ENCODE results near the gene DOCK4.

Gene DOCK4

GRCh38 chr7:111883241-111883640, 323.0 kb downstream of the DOCK4 start:
- DNase-seq = no peak

GRCh38 chr7:111878785-111879184, 327.4 kb downstream of the DOCK4 start:
- DNase-seq = no peak

GRCh38 chr7:111877931-111878330, 328.3 kb downstream of the DOCK4 start:
- DNase-seq = no peak

GRCh38 chr7:111873963-111874690, 332.1 kb downstream of the DOCK4 start:
- DNase-seq = no peak

GRCh38 chr7:111873326-111873646, 332.9 kb downstream of the DOCK4 start:
- no peak for DNase-seq

GRCh38 chr7:111872450-111873325, 333.5 kb downstream of the DOCK4 start:
- DNase-seq = no peak

GRCh38 chr7:111871283-111871682, 334.9 kb downstream of the DOCK4 start:
- DNase-seq = no peak

GRCh38 chr7:111869280-111869679, 336.9 kb downstream of the DOCK4 start:
- DNase-seq = no peak

GRCh38 chr7:111867348-111867931, 338.8 kb downstream of the DOCK4 start:
- no peak for DNase-seq

- DNase-seq = no peak
Measured at GRCh38 chr7:111866787-111867186, 339.4 kb downstream of the DOCK4 start.

GRCh38 chr7:111865430-111865829, 340.8 kb downstream of the DOCK4 start:
- DNase-seq = no peak

- no peak for DNase-seq
Measured at GRCh38 chr7:111864291-111864976, 341.8 kb downstream of the DOCK4 start.

- no peak for DNase-seq
Measured at GRCh38 chr7:111863269-111863668, 342.9 kb downstream of the DOCK4 start.

GRCh38 chr7:111860248-111860647, 346.0 kb downstream of the DOCK4 start:
- no peak for DNase-seq

GRCh38 chr7:111858331-111858730, 347.9 kb downstream of the DOCK4 start:
- no peak for DNase-seq

- DNase-seq = no peak
Measured at GRCh38 chr7:111855842-111856227, 350.4 kb downstream of the DOCK4 start.

GRCh38 chr7:111855161-111855841, 350.9 kb downstream of the DOCK4 start:
- peak; percentile 28 for DNase-seq

- DNase-seq = no peak
Measured at GRCh38 chr7:111853201-111853990, 352.8 kb downstream of the DOCK4 start.

GRCh38 chr7:111852081-111852480, 354.1 kb downstream of the DOCK4 start:
- DNase-seq = no peak

- DNase-seq = no peak
Measured at GRCh38 chr7:111846898-111847297, 359.3 kb downstream of the DOCK4 start.

- DNase-seq = no peak
Measured at GRCh38 chr7:111845853-111846252, 360.3 kb downstream of the DOCK4 start.
